ENCODE results near the gene MEIS3. TPM values are rescaled to one million over a fixed set of nuclear protein-coding genes. Genes with fewer than 3 reads are reported as not detected.
"Not testable (repeated sequence)": the region's sequence is repeated elsewhere in the genome, so short reads cannot be mapped to it uniquely, and the experiment has no call there.

Gene MEIS3
- total and polyA plus RNA-seq, 4 donors: 3.8 to 10.2 (median 7.9) TPM

DNA sequence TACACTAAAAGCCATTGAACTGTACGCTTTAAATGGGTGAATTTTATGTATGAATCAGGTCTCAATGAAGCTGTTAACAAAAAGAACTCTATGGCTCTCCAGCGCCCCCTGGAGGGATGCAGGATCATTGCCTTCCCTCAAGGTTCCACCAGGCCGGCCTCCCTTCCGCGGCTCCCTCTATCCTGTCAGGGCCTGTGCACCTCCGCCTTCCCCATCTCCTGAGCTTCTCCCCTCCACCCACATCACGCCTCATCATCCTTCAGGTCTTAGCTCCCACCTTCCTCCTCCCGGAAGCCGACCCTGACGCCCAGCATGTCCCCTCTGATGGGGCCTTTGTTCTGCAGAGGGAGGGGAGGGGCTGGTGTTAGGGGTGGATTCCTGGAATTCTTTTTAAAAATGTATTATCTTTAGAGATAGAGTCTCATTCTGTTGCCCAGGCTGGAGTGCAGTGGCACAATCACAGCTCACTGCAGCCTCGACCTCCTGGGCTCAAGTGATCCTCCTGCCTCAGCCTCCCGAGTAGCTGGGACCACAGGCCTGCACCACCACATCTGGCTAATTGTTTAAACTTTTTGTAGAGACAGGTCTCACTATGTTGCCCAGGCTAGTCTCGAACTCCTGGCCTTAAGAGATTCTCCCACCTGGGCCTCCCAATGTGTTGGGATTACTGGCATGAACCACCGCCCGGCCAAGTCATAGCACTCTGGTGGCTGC lies 27.7 kb downstream of the MEIS3 start:
- DNase-seq (peak; percentile 49 to 68 (median 52)), ATAC-seq (ENCODE audit: insufficient read depth, low FRiP score) (peak; percentile 67)
- H3K36me3 ChIP-seq (ENCODE audit: control insufficient read depth in 4 of 4, insufficient read depth in 4 of 4, low read length in 4 of 4): no peaks in the 10 kb centered on the region
- H3K9ac ChIP-seq (ENCODE audit: insufficient read depth in 1 of 2, low read length in 2 of 2): no peak overlapping the region
- no peak overlapping the region for H3K27ac ChIP-seq (ENCODE audit: low read depth in 1 of 2, low read length in 1 of 2)
- H3K4me1 ChIP-seq (ENCODE audit: control insufficient read depth in 5 of 5, insufficient read depth in 5 of 5, low read length in 5 of 5): no peaks in the 10 kb centered on the region
- 32 to 37% methylated on average over 15 of the region's 15 CpGs for WGBS, 2 donors
- H3K4me3 ChIP-seq: no peak overlapping the region
- H3K9me3 ChIP-seq (ENCODE audit: control insufficient read depth in 4 of 4, insufficient read depth in 3 of 4, low read length in 3 of 4): no peaks in the 10 kb centered on the region
- TF ChIP-seq, protein P1, sequence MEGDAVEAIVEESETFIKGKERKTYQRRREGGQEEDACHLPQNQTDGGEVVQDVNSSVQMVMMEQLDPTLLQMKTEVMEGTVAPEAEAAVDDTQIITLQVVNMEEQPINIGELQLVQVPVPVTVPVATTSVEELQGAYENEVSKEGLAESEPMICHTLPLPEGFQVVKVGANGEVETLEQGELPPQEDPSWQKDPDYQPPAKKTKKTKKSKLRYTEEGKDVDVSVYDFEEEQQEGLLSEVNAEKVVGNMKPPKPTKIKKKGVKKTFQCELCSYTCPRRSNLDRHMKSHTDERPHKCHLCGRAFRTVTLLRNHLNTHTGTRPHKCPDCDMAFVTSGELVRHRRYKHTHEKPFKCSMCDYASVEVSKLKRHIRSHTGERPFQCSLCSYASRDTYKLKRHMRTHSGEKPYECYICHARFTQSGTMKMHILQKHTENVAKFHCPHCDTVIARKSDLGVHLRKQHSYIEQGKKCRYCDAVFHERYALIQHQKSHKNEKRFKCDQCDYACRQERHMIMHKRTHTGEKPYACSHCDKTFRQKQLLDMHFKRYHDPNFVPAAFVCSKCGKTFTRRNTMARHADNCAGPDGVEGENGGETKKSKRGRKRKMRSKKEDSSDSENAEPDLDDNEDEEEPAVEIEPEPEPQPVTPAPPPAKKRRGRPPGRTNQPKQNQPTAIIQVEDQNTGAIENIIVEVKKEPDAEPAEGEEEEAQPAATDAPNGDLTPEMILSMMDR (IDR thresholded peaks at IDR 0.05; ENCODE audit: control extremely low read depth, extremely low read depth): peak; percentile 65
- H3K27me3 ChIP-seq (ENCODE audit: control insufficient read depth in 3 of 3, insufficient read depth in 3 of 3, low read length in 2 of 3): no peaks in the 10 kb centered on the region

DNA sequence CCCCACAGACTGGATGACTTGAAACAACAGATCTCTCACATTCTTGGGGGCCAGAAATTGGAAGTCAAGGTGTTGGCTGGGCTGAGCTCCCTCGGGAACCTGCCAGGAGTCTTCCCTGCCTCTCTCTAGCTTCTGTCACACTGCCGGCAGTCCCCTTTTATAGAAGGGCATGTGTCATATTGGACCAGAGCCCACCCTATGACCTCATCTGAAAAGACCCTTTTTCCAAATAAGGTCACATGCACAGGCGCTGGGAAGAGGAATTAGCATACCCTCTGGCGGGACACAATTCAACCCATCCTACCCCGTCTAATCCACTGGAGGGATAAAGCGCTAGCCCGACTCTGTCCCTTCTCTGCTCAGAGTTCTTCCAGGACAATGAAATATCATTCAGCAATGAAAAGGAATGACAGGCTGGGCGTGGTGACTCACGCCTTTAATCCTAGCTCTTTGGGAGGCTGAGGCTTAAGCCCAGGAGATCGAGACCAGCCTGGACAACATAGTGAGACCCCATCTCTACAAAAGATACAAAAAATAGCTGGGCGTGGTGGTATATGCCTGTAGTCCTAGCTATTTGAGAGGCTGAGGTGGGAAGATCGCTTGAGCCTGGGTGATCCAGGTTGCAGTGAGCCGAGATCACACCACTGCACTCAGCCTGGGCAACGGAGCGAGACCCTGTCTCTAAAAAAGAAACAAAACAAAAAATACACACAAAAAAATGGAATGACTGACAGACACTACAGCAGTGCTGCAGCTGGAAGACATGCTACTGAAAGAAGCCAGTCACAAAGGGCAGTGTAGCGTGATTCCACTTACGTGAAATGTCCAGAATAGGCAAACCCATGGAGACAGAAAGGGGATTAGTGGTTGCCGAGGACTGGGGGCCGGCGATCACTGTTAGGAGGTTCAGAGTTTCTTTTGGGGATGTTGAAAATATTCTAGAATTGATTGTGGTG lies 28.5 kb downstream of the MEIS3 start:
- Histone ChIP-seq H3K4me1 (ENCODE audit: control insufficient read depth in 5 of 5, insufficient read depth in 5 of 5, low read length in 5 of 5) (no peaks in the 10 kb centered on the region), H3K27ac (ENCODE audit: low read depth in 1 of 2, low read length in 1 of 2) (no peak overlapping the region)

DNA sequence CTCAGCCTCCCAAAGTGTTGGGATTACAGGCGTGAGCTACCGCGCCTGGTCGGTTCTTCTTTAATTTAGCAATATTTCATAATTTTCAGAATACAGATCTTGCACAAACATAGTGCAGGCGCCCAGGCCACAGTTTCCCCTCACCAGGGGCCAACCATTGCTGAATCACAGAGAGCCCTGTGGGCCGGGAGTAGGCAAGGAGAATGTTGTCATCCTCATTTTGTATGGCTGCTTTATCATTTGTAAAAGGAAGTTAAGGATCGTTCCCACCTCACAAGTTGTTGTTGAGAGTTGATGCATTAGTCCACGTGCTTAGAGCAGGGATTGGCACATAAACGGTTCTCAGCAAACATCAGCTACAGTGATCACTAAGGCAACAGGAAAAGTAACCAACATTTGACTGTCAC lies 30.2 kb downstream of the MEIS3 start:
- Histone ChIP-seq H3K9me3 (ENCODE audit: control insufficient read depth in 4 of 4, insufficient read depth in 3 of 4, low read length in 3 of 4) (no peaks in the 10 kb centered on the region), H3K27me3 (ENCODE audit: control insufficient read depth in 3 of 3, insufficient read depth in 3 of 3, low read length in 2 of 3) (no peaks in the 10 kb centered on the region), H3K4me1 (ENCODE audit: control insufficient read depth in 5 of 5, insufficient read depth in 5 of 5, low read length in 5 of 5) (no peaks in the 10 kb centered on the region), H3K36me3 (ENCODE audit: control insufficient read depth in 4 of 4, insufficient read depth in 4 of 4, low read length in 4 of 4) (no peaks in the 10 kb centered on the region), H3K4me3 (no peak overlapping the region), H3K9ac (ENCODE audit: insufficient read depth in 1 of 2, low read length in 2 of 2) (no peak overlapping the region), H3K27ac (ENCODE audit: low read depth in 1 of 2, low read length in 1 of 2) (peak overlapping the region in 1 of 2 donors; percentile 75)
- ATAC-seq (ENCODE audit: insufficient read depth, low FRiP score) (peak; percentile 64), DNase-seq (no peak)
- WGBS, 2 donors: 28 to 56% methylated on average over 9 of the region's 9 CpGs
- TF ChIP-seq, protein P1 (IDR thresholded peaks at IDR 0.05; ENCODE audit: control extremely low read depth, extremely low read depth): no peak

More for the DNA sequence above, 28.5 kb downstream of the MEIS3 start:
- WGBS, 2 donors: 79 to 83% methylated on average over 20 of the region's 20 CpGs
- Histone ChIP-seq H3K9ac (ENCODE audit: insufficient read depth in 1 of 2, low read length in 2 of 2) (no peak overlapping the region), H3K27me3 (ENCODE audit: control insufficient read depth in 3 of 3, insufficient read depth in 3 of 3, low read length in 2 of 3) (no peaks in the 10 kb centered on the region), H3K4me3 (no peak overlapping the region), H3K9me3 (ENCODE audit: control insufficient read depth in 4 of 4, insufficient read depth in 3 of 4, low read length in 3 of 4) (no peaks in the 10 kb centered on the region), H3K36me3 (ENCODE audit: control insufficient read depth in 4 of 4, insufficient read depth in 4 of 4, low read length in 4 of 4) (no peaks in the 10 kb centered on the region)
- DNase-seq: no peak
- TF ChIP-seq, protein P1 (IDR thresholded peaks at IDR 0.05; ENCODE audit: control extremely low read depth, extremely low read depth): no peak
- no peak for ATAC-seq (ENCODE audit: insufficient read depth, low FRiP score)

DNA sequence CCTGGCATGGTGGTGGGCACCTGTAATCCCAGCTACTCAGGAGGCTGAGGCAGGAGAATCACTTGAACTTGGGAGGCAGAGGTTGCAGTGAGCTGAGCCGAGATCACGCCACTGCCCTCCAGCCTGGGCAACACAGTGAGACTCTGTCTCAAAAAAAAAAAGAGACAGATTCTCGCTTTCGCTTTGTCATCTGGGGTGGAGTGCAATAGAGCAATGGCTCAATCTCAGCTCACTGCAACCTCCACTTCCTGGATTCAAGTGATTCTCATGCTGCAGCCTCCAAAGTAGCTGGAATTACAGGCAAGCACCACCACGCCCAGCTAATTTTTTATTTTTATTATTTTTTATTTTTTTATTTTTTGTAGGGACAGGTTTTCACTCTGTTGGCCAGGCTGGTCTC lies 30.6 kb downstream of the MEIS3 start:
- not testable (repeated sequence) for H3K4me1 ChIP-seq (ENCODE audit: control insufficient read depth in 5 of 5, insufficient read depth in 5 of 5, low read length in 5 of 5); DNase-seq; H3K9me3 ChIP-seq (ENCODE audit: control insufficient read depth in 4 of 4, insufficient read depth in 3 of 4, low read length in 3 of 4); H3K27me3 ChIP-seq (ENCODE audit: control insufficient read depth in 3 of 3, insufficient read depth in 3 of 3, low read length in 2 of 3); H3K4me3 ChIP-seq; H3K36me3 ChIP-seq (ENCODE audit: control insufficient read depth in 4 of 4, insufficient read depth in 4 of 4, low read length in 4 of 4); H3K9ac ChIP-seq (ENCODE audit: insufficient read depth in 1 of 2, low read length in 2 of 2); ATAC-seq (ENCODE audit: insufficient read depth, low FRiP score)
- WGBS, 2 donors: 33 to 63% methylated on average over 5 of the region's 5 CpGs
- H3K27ac ChIP-seq (ENCODE audit: low read depth in 1 of 2, low read length in 1 of 2): peak overlapping the region in 1 of 2 donors; percentile 72

DNA sequence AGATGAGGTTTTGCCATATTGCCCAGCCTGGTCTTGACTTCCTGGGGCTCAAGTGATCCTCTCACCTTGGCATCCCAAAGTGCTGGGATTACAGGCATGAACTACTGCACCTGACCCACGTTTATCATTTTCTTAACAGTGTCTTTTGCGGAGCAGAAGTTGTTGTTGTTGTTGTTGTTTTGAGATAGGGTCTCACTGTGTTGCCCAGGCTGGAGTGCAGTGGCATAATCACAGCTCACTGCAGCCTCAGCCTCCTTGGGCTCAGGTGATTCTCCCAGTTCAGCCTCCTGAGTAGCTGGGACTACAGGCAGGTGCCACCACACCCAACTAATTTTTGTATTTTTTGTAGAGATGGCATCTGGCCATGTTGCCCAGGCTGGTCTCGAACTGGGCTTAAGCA lies 31.7 kb downstream of the MEIS3 start:
- not testable (repeated sequence) for DNase-seq; H3K4me1 ChIP-seq (ENCODE audit: control insufficient read depth in 5 of 5, insufficient read depth in 5 of 5, low read length in 5 of 5); H3K9ac ChIP-seq (ENCODE audit: insufficient read depth in 1 of 2, low read length in 2 of 2); H3K36me3 ChIP-seq (ENCODE audit: control insufficient read depth in 4 of 4, insufficient read depth in 4 of 4, low read length in 4 of 4); H3K27ac ChIP-seq (ENCODE audit: low read depth in 1 of 2, low read length in 1 of 2); H3K9me3 ChIP-seq (ENCODE audit: control insufficient read depth in 4 of 4, insufficient read depth in 3 of 4, low read length in 3 of 4); H3K4me3 ChIP-seq; ATAC-seq (ENCODE audit: insufficient read depth, low FRiP score); H3K27me3 ChIP-seq (ENCODE audit: control insufficient read depth in 3 of 3, insufficient read depth in 3 of 3, low read length in 2 of 3)
- 67 to 72% methylated on average over 3 of the region's 3 CpGs for WGBS, 2 donors
